AG09319 (cell line): ENCODE measurements around the gene DLGAP1.
A peak's percentile ranks its signal among the peaks of the same experiment; 100 is the strongest.

Experiments used
- DNase-seq: peaks from one replicate; pipeline ENCODE4 v3.0.0-alpha.2; 2010; ENCODE audit warnings: low read depth; ENCODE audit errors: extremely low read depth
- CTCF ChIP-seq: IDR thresholded peaks from 2 replicates; pipeline ENCODE4 v1.5.1; 2011; ENCODE audit warnings: low read depth, mild to moderate bottlenecking, inconsistent platforms, low read length, moderate library complexity

The DLGAP1 gene

GRCh38 chr18:3538954-3539617 is 916.0 kb downstream of the DLGAP1 start:
- TF ChIP-seq CTCF = no peak
- no peak for DNase-seq

- TF ChIP-seq CTCF = no peak
- DNase-seq = peak; percentile 35
Measured at GRCh38 chr18:3538456-3538855, 916.7 kb downstream of the DLGAP1 start.

GRCh38 chr18:3530807-3531206 is 924.3 kb downstream of the DLGAP1 start:
- no peak for TF ChIP-seq CTCF

GRCh38 chr18:3529601-3530000 is 925.5 kb downstream of the DLGAP1 start:
- no peak for TF ChIP-seq CTCF
- no peak for DNase-seq

More at GRCh38 chr18:3530807-3531206, 924.3 kb downstream of the DLGAP1 start:
- DNase-seq = no peak

- no peak for DNase-seq
- no peak for TF ChIP-seq CTCF
Measured at GRCh38 chr18:3529077-3529476, 926.0 kb downstream of the DLGAP1 start.

- TF ChIP-seq CTCF = no peak
- DNase-seq = no peak
Measured at GRCh38 chr18:3528231-3528630, 926.9 kb downstream of the DLGAP1 start.

- TF ChIP-seq CTCF = no peak
- no peak for DNase-seq
Measured at GRCh38 chr18:3526421-3527354, 928.4 kb downstream of the DLGAP1 start.
